ENCODE results near the gene KRTAP12-1.

GRCh38 chr21:44677881-44678280, 4.1 kb downstream of the KRTAP12-1 start:
- TF ChIP-seq POLR2A (IDR thresholded peaks at IDR 0.05), result no peak
- TF ChIP-seq, protein P1, sequence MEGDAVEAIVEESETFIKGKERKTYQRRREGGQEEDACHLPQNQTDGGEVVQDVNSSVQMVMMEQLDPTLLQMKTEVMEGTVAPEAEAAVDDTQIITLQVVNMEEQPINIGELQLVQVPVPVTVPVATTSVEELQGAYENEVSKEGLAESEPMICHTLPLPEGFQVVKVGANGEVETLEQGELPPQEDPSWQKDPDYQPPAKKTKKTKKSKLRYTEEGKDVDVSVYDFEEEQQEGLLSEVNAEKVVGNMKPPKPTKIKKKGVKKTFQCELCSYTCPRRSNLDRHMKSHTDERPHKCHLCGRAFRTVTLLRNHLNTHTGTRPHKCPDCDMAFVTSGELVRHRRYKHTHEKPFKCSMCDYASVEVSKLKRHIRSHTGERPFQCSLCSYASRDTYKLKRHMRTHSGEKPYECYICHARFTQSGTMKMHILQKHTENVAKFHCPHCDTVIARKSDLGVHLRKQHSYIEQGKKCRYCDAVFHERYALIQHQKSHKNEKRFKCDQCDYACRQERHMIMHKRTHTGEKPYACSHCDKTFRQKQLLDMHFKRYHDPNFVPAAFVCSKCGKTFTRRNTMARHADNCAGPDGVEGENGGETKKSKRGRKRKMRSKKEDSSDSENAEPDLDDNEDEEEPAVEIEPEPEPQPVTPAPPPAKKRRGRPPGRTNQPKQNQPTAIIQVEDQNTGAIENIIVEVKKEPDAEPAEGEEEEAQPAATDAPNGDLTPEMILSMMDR (IDR thresholded peaks at IDR 0.05), result no peak
- no peak for TF ChIP-seq POLR2AphosphoS5 (IDR thresholded peaks at IDR 0.05)

All from upper lobe of left lung (tissue), 4 donors.